ENCODE measurements around the gene SEC31A.

DNA sequence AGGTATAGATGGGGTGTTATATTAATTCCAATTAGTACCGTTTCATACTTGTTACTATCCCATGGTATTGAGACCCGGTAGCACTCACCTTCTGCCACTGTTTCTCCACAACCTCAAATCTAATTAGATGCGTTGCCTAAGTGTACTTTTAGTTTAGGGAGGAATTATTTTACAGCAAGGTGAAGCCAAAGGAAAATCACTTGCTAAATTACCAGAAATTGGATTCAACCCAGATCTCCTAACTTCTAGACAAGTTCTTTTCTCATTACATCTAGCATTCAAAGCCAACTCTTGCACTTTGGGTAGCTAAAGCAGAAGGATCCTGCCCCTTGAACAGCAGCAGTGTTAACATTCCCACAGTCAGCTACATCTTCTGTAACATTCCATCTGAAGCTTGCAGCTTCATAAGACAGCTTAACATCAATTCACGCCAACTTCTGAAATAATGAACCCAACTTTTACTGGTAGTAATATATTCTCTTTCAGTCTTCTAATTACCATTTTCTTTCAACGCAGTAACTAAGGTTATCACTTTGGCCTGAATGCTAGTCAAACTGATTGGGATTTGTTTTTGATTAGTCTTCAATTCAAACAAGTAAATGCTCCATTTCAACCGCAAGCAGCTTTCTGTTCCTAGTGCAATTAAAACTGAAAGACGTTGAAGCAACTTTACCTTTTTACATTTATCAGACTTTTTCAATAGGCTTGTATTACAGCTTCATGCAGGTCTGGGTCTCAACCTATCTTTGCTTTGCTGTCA, 934 bp upstream of the SEC31A start:
- TF ChIP-seq, protein P1, sequence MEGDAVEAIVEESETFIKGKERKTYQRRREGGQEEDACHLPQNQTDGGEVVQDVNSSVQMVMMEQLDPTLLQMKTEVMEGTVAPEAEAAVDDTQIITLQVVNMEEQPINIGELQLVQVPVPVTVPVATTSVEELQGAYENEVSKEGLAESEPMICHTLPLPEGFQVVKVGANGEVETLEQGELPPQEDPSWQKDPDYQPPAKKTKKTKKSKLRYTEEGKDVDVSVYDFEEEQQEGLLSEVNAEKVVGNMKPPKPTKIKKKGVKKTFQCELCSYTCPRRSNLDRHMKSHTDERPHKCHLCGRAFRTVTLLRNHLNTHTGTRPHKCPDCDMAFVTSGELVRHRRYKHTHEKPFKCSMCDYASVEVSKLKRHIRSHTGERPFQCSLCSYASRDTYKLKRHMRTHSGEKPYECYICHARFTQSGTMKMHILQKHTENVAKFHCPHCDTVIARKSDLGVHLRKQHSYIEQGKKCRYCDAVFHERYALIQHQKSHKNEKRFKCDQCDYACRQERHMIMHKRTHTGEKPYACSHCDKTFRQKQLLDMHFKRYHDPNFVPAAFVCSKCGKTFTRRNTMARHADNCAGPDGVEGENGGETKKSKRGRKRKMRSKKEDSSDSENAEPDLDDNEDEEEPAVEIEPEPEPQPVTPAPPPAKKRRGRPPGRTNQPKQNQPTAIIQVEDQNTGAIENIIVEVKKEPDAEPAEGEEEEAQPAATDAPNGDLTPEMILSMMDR (IDR thresholded peaks at IDR 0.05; ENCODE audit: low read depth, low read length) = no peak
- TF ChIP-seq EZH2phosphoT487 (IDR thresholded peaks at IDR 0.05; ENCODE audit: low read depth) = no peak

Data from OCI-LY3 (cell line).